Esophagus squamous epithelium (tissue), 4 donors: Measurements from ENCODE around the gene MED13L.

ENCODE experiments used
- CTCF ChIP-seq, 6 experiments: fragments of 450-650 bp in 4 of 6; fragments of 200-600 bp in 2 of 6; sonication (generic) in 2 of 6; IDR thresholded peaks; one replicate each; pipeline ENCODE4 v1.5.1; 2016 to 2019; ENCODE audit warnings: antibody characterized with exemption in 6 of 6, mild to moderate bottlenecking in 4 of 6, moderate library complexity in 4 of 6
- POLR2A ChIP-seq, 4 donors: fragments of 450-650 bp; IDR thresholded peaks; one replicate each; pipeline ENCODE4 v1.6.1; 2017; ENCODE audit warnings: antibody characterized with exemption in 4 of 4, mild to moderate bottlenecking in 4 of 4, moderate library complexity in 3 of 4

GRCh38 chr12:116216022-116216756 is 61.3 kb downstream of the MED13L start:
- TF ChIP-seq CTCF (IDR thresholded peaks at IDR 0.05) (no peak), POLR2A (IDR thresholded peaks at IDR 0.05) (no peak)
